Panc1 (cell line): ENCODE results near the gene EGFR. TPM values are rescaled to one million over a fixed set of nuclear protein-coding genes. Genes with fewer than 3 reads are reported as not detected.

Source experiments
- ATAC-seq: fragments of 200-7000 bp; cut with Tn5 transposase; 2 replicates; pipeline ENCODE4 v1.9.1; 2020; ENCODE audit warnings: mild to moderate bottlenecking, moderate library complexity
- BruUV-seq: library from RNA; stranded (reverse); fragments of 400-500 nt; replicated peaks from 2 replicates; lab custom pipeline; 2021; lab: Mats Ljungman, UMichigan
- CTCF ChIA-PET: fragments of 300-600 bp; sonication (Branson Sonifier 250); formaldehyde crosslinking; loops from one replicate; lab custom pipeline; 2022; ENCODE audit warnings: antibody characterized with exemption; lab: Charles Lee
- POLR2A ChIA-PET: fragments of 300-600 bp; sonication (Branson Sonifier 250); formaldehyde crosslinking; loops from one replicate; lab custom pipeline; 2022; ENCODE audit warnings: antibody characterized with exemption; lab: Charles Lee
- DNase-seq: peaks from one replicate; pipeline ENCODE4 v3.0.0-alpha.2; 2010; ENCODE audit warnings: low read depth, low spot score
- H3K27ac ChIP-seq: 2 replicates; pipeline ENCODE4 v1.5.1; 2011; ENCODE audit warnings: mild to moderate bottlenecking, low read length, inconsistent platforms
- H3K27me3 ChIP-seq: fragments of 200-500 bp; sonication (Bioruptor generic); 2 replicates; pipeline ENCODE4 v1.6.0; 2014; ENCODE audit warnings: low read length, inconsistent platforms; ENCODE audit not compliant: control insufficient read depth, insufficient read depth
- H3K36me3 ChIP-seq: fragments of 200-500 bp; sonication (Bioruptor generic); 2 replicates; pipeline ENCODE4 v1.5.1; 2014; ENCODE audit warnings: inconsistent platforms, mild to moderate bottlenecking, low read length, moderate library complexity; ENCODE audit not compliant: control insufficient read depth, insufficient read depth
- H3K4me1 ChIP-seq: 2 replicates; pipeline ENCODE4 v1.5.1; 2011; ENCODE audit warnings: inconsistent platforms, mild to moderate bottlenecking, low read length, moderate library complexity; ENCODE audit not compliant: control insufficient read depth, insufficient read depth
- H3K4me3 ChIP-seq, 2 experiments: 2 replicates each; pipeline ENCODE4 v1.5.1; 2011 to 2012; ENCODE audit warnings: low read depth in 2 of 2, low read length in 2 of 2, mild to moderate bottlenecking in 2 of 2, inconsistent platforms in 1 of 2, moderate library complexity in 1 of 2
- H3K9me3 ChIP-seq: fragments of 200-500 bp; sonication (Bioruptor generic); 2 replicates; pipeline ENCODE4 v1.5.1; 2014; ENCODE audit warnings: low read depth, mild to moderate bottlenecking, inconsistent platforms, low read length, moderate library complexity; ENCODE audit not compliant: control insufficient read depth, insufficient read depth
- POLR2AphosphoS5 ChIP-seq: IDR thresholded peaks from 2 replicates; pipeline ENCODE4 v1.6.1; 2012; ENCODE audit warnings: mild to moderate bottlenecking, low read depth, low read length, moderate library complexity
- SIN3A ChIP-seq: IDR thresholded peaks from 2 replicates; pipeline ENCODE4 v1.6.1; 2012; ENCODE audit warnings: low read depth, mild to moderate bottlenecking, low read length, moderate library complexity, borderline replicate concordance; ENCODE audit not compliant: insufficient read depth
- TCF7L2 ChIP-seq: IDR thresholded peaks from 2 replicates; pipeline ENCODE4 v1.6.1; 2011; ENCODE audit warnings: mild to moderate bottlenecking, low read depth, low read length, inconsistent platforms
- in situ Hi-C: cut with HindIII; loops from 2 replicates; pipeline ENCODE4 v1.10.0; 2016; ENCODE audit warnings: low sequenced_read_pairs, low pct_unique_long_range_greater_than_20kb
- intact Hi-C: fragments of 100-400 bp; cut with micrococcal nuclease; formaldehyde crosslinking; loops from one replicate; pipeline ENCODE4 v1.10.0; 2022; ENCODE audit not compliant: unreplicated experiment
- total RNA-seq: library from RNA; stranded (reverse); gene quantifications from one replicate; pipeline ENCODE4 v1.2.1, GENCODE V29; 2021; ENCODE audit not compliant: unreplicated experiment
- TF ChIP-seq, protein P1 (sequence below): fragments of 450-650 bp; IDR thresholded peaks from 2 replicates; pipeline ENCODE4 v1.5.1; 2017; ENCODE audit warnings: mild to moderate bottlenecking
- TF ChIP-seq, protein P2 (sequence below), 2 experiments: IDR thresholded peaks; 2 replicates each; pipeline ENCODE4 v1.6.1; 2011 to 2012; ENCODE audit warnings: low read depth in 2 of 2, control low read depth in 1 of 2, low read length in 1 of 2, mild to moderate bottlenecking in 1 of 2, moderate library complexity in 1 of 2; ENCODE audit not compliant: insufficient read depth in 1 of 2

EGFR gene
- total RNA-seq, 1 experiment from 2014 or later, result 156 TPM

DNA sequence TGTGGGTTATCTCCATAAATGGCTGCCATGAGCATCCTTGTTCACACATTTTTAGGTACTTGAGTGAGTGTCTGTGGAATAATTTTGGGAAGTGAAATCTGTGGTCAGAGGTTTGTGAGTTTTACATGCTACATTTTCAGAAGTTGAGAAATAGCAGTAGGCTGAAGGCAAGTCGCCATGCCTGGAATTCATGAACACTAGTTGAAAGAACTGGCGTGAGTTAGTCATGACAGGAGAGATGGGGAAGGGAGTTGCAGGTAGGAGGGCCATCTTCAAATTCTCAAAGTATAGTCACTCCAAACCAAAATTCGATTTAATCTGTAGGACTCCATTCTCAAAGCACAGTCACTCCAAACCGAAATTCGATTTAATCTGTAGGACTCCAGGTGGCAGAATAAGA is 89.6 kb downstream of the EGFR start:
- ChIA-PET POLR2A (no interaction called here), CTCF (no interaction called here)
- ATAC-seq (no peak), DNase-seq (no peak)
- no TSS peak for BruUV-seq
- TF ChIP-seq SIN3A, result no peak
- TF ChIP-seq, protein P1, sequence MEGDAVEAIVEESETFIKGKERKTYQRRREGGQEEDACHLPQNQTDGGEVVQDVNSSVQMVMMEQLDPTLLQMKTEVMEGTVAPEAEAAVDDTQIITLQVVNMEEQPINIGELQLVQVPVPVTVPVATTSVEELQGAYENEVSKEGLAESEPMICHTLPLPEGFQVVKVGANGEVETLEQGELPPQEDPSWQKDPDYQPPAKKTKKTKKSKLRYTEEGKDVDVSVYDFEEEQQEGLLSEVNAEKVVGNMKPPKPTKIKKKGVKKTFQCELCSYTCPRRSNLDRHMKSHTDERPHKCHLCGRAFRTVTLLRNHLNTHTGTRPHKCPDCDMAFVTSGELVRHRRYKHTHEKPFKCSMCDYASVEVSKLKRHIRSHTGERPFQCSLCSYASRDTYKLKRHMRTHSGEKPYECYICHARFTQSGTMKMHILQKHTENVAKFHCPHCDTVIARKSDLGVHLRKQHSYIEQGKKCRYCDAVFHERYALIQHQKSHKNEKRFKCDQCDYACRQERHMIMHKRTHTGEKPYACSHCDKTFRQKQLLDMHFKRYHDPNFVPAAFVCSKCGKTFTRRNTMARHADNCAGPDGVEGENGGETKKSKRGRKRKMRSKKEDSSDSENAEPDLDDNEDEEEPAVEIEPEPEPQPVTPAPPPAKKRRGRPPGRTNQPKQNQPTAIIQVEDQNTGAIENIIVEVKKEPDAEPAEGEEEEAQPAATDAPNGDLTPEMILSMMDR, result no peak
- TF ChIP-seq, protein P2, sequence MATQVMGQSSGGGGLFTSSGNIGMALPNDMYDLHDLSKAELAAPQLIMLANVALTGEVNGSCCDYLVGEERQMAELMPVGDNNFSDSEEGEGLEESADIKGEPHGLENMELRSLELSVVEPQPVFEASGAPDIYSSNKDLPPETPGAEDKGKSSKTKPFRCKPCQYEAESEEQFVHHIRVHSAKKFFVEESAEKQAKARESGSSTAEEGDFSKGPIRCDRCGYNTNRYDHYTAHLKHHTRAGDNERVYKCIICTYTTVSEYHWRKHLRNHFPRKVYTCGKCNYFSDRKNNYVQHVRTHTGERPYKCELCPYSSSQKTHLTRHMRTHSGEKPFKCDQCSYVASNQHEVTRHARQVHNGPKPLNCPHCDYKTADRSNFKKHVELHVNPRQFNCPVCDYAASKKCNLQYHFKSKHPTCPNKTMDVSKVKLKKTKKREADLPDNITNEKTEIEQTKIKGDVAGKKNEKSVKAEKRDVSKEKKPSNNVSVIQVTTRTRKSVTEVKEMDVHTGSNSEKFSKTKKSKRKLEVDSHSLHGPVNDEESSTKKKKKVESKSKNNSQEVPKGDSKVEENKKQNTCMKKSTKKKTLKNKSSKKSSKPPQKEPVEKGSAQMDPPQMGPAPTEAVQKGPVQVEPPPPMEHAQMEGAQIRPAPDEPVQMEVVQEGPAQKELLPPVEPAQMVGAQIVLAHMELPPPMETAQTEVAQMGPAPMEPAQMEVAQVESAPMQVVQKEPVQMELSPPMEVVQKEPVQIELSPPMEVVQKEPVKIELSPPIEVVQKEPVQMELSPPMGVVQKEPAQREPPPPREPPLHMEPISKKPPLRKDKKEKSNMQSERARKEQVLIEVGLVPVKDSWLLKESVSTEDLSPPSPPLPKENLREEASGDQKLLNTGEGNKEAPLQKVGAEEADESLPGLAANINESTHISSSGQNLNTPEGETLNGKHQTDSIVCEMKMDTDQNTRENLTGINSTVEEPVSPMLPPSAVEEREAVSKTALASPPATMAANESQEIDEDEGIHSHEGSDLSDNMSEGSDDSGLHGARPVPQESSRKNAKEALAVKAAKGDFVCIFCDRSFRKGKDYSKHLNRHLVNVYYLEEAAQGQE (IDR thresholded peaks at IDR 0.05; ENCODE audit: insufficient read depth in 1 of 2, low read depth in 2 of 2, low read length in 1 of 2), result no peak
- no peak for TF ChIP-seq POLR2AphosphoS5
- no peak for TF ChIP-seq TCF7L2
- Histone ChIP-seq H3K36me3 (no peaks in the 10 kb centered on the region), H3K4me1 (peaks cover 76% of the 10 kb centered on the region), H3K4me3 (0 out of 4 replicates have a peak overlapping the region, but pooled peaks of 1 of the 2 experiments have one; percentile 3), H3K9me3 (no peaks in the 10 kb centered on the region), H3K27ac (peak overlapping the region; percentile 62), H3K27me3 (no peaks in the 10 kb centered on the region)
- intact Hi-C loops, result no loop called here
- in situ Hi-C loops, result no loop called here

DNA sequence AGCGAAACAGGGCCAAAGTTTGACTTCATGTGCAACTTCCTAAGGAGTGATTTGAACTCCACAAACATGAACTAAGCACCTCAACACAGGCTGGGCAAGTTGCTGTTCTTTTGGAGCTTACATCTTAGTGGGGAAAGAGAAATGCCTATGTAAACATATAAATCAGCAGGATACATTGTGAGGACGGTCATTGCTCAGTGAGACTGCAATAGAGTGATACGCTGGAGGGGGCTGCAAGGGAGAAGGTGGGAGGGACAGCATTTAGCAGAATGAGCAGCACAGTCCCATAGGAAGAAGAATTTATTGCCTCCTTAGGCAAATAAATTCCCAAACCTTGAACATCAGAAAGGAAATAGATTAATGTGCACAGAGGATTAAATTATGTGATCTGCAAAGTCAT is 90.0 kb downstream of the EGFR start:
- ChIA-PET CTCF (no interaction called here), POLR2A (no interaction called here)
- ATAC-seq (peak; percentile 47; the same call in 1 of the 2 replicates), DNase-seq (no peak)
- intact Hi-C loops, result no loop called here
- TF ChIP-seq SIN3A, result no peak
- TF ChIP-seq, protein P1, result no peak
- TF ChIP-seq POLR2AphosphoS5, result no peak
- TF ChIP-seq, protein P2 (IDR thresholded peaks at IDR 0.05; ENCODE audit: insufficient read depth in 1 of 2, low read depth in 2 of 2, low read length in 1 of 2), result no peak
- no peak for TF ChIP-seq TCF7L2
- in situ Hi-C loops, result no loop called here
- Histone ChIP-seq H3K4me1 (peaks cover 76% of the 10 kb centered on the region), H3K36me3 (no peaks in the 10 kb centered on the region), H3K4me3 (0 out of 4 replicates have a peak overlapping the region, but pooled peaks of 1 of the 2 experiments have one; percentile 3), H3K27me3 (no peaks in the 10 kb centered on the region), H3K27ac (peak overlapping the region; percentile 62), H3K9me3 (no peaks in the 10 kb centered on the region)
- no TSS peak for BruUV-seq
